H1 (cell line): Measurements from ENCODE around the gene SEC24C. TPM values are rescaled to one million over a fixed set of nuclear protein-coding genes. Genes with fewer than 3 reads are reported as not detected.

Source experiments
- CHD7 ChIP-seq: fragments of 300-600 bp; sonication (generic); IDR thresholded peaks from 2 replicates; pipeline ENCODE4 v1.7.1; 2012; ENCODE audit warnings: low read length, moderate library complexity, mild to moderate bottlenecking, inconsistent platforms; ENCODE audit not compliant: insufficient replicate concordance
- CREB1 ChIP-seq: IDR thresholded peaks from 2 replicates; pipeline ENCODE4 v1.6.1; 2012; ENCODE audit warnings: inconsistent platforms
- EZH2 ChIP-seq: fragments of 200-600 bp; sonication (generic); IDR thresholded peaks from 2 replicates; pipeline ENCODE4 v1.7.1; 2012; ENCODE audit warnings: low read depth, mild to moderate bottlenecking, moderate library complexity, low read length, inconsistent platforms; ENCODE audit not compliant: severe bottlenecking
- HDAC6 ChIP-seq: IDR thresholded peaks from one replicate; pipeline ENCODE4 v1.7.1; 2012; ENCODE audit warnings: low read depth, mild to moderate bottlenecking, inconsistent platforms, low read length, moderate library complexity
- JUN ChIP-seq: IDR thresholded peaks from 2 replicates; pipeline ENCODE4 v1.6.1; 2011; ENCODE audit warnings: low read depth, mild to moderate bottlenecking, improper control_type of control experiment, low read length
- MAFK ChIP-seq: IDR thresholded peaks from 2 replicates; pipeline ENCODE4 v1.6.1; 2012; ENCODE audit warnings: low read depth, mild to moderate bottlenecking, improper control_type of control experiment, low read length
- RFX5 ChIP-seq: IDR thresholded peaks from 2 replicates; pipeline ENCODE4 v1.6.1; 2011; ENCODE audit warnings: low read depth, low read length, improper control_type of control experiment, borderline replicate concordance
- SAP30 ChIP-seq: fragments of 300-600 bp; sonication (generic); IDR thresholded peaks from 2 replicates; pipeline ENCODE4 v1.7.1; 2012; ENCODE audit warnings: low read length, moderate library complexity, mild to moderate bottlenecking, inconsistent platforms; ENCODE audit not compliant: insufficient read depth, insufficient replicate concordance
- SIRT6 ChIP-seq: IDR thresholded peaks from one replicate; pipeline ENCODE4 v1.7.1; 2012; ENCODE audit warnings: low read length, inconsistent platforms
- ZNF274 ChIP-seq: IDR thresholded peaks from 2 replicates; pipeline ENCODE4 v1.7.0; 2012; ENCODE audit warnings: low read length, borderline replicate concordance; ENCODE audit errors: extremely low read depth
- polyA plus RNA-seq, 7 experiments: library from polyadenylated mRNA; depleted of rRNA in 3 of 7; stranded (reverse) in 5 of 7; unstranded in 2 of 7; fragments of >200 nt in 5 of 7; fragments of 200-250 nt in 2 of 7; gene quantifications; 1 replicate in 5 of 7; 2 replicates in 1 of 7; 4 replicates in 1 of 7; pipeline versions ENCODE4 v1.2.1 to v1.2.3, GENCODE V29; 2011 to 2013; ENCODE audit warnings: missing spikeins in 2 of 7, mixed read lengths in 2 of 7
- total RNA-seq: library from RNA; stranded (reverse); fragmentation: NEBNext Ultra II Directional; extraction: Animal tissue kit (Norgen Biotek cat#: 25700); gene quantifications from 2 replicates; pipeline ENCODE4 v1.2.1, GENCODE V29; 2021

SEC24C gene
- total and polyA plus RNA-seq, 2 of the 8 experiments (the other 6 are each of a cell fraction or from before 2014, with no cell fraction given), result 63.2 to 67.4 TPM

- TF ChIP-seq CHD7, result no peak
- TF ChIP-seq RFX5, result no peak
- no peak for TF ChIP-seq SIRT6
- no peak for TF ChIP-seq ZNF274
- TF ChIP-seq CREB1, result no peak
- TF ChIP-seq HDAC6, result no peak
- TF ChIP-seq EZH2, result no peak
- no peak for TF ChIP-seq JUN
- TF ChIP-seq SAP30, result no peak
- TF ChIP-seq MAFK, result no peak
- TF ChIP-seq, all 59 proteins: peak for 0
Measured at GRCh38 chr10:73819081-73819480, 74.9 kb downstream of the SEC24C start (continued).
